Natural killer cell treated with Interleukin-12 subunit alpha and Interleukin-12 subunit beta and Interleukin-15 and Interleukin-18, amount 100 ng/mL, for 72 hours (primary cell): ENCODE data around the gene FZR1. TPM values are rescaled to one million over a fixed set of nuclear protein-coding genes. Genes with fewer than 3 reads are reported as not detected.

Experiments used
- ATAC-seq, 2 donors: fragments of 150-1000 bp; cut with Tn5 transposase in 1 of 2; sonication (Bioruptor Pico), chemical (Tn5 transposase) in 1 of 2; 2 replicates each; pipeline ENCODE4 v1.10.0; 2021
- DNase-seq: peaks from one replicate; pipeline ENCODE4 v3.0.0; 2022; ENCODE audit warnings: low spot score
- H3K27ac Mint-ChIP-seq, 2 donors: 1 replicate in 1 of 2; 2 replicates in 1 of 2; pipeline ENCODE4 v1.8.0; 2022; ENCODE audit warnings: mixed read lengths in 2 of 2, mild to moderate bottlenecking in 1 of 2, moderate library complexity in 1 of 2
- H3K27me3 Mint-ChIP-seq, 2 donors: 1 replicate in 1 of 2; 2 replicates in 1 of 2; pipeline ENCODE4 v1.8.0; 2022; ENCODE audit warnings: mixed read lengths in 2 of 2
- H3K36me3 Mint-ChIP-seq: one replicate; pipeline ENCODE4 v1.8.0; 2022; ENCODE audit warnings: mixed read lengths
- H3K4me1 Mint-ChIP-seq, 2 donors: 1 replicate in 1 of 2; 2 replicates in 1 of 2; pipeline ENCODE4 v1.8.0; 2022; ENCODE audit warnings: low read depth in 2 of 2, mixed read lengths in 2 of 2, mild to moderate bottlenecking in 1 of 2
- H3K4me3 Mint-ChIP-seq: one replicate; pipeline ENCODE4 v1.8.0; 2022; ENCODE audit warnings: mixed read lengths
- H3K9me3 Mint-ChIP-seq: 2 replicates; pipeline ENCODE4 v1.8.0; 2022; ENCODE audit warnings: mixed read lengths
- total RNA-seq, 2 donors: library from RNA; stranded (reverse); gene quantifications; one replicate each; pipeline ENCODE4 v1.2.3, GENCODE V29; 2022

Gene FZR1
- total RNA-seq, 2 donors from 2014 or later: 51.4 to 63.0 TPM

GRCh38 chr19:3467437-3468198, 38.5 kb upstream of the FZR1 start:
- H3K27me3 Mint-ChIP-seq: no peaks in the 10 kb centered on the region

GRCh38 chr19:3468211-3468610, 37.9 kb upstream of the FZR1 start:
- Mint-ChIP-seq H3K27me3 (no peaks in the 10 kb centered on the region), H3K4me1 (no peaks in the 10 kb centered on the region), H3K9me3 (no peaks in the 10 kb centered on the region)

More at GRCh38 chr19:3467437-3468198, 38.5 kb upstream of the FZR1 start:
- Mint-ChIP-seq H3K4me3 (no peak overlapping the region), H3K9me3 (no peaks in the 10 kb centered on the region), H3K4me1 (no peaks in the 10 kb centered on the region), H3K36me3 (peaks cover 2% of the 10 kb centered on the region), H3K27ac (no peak overlapping the region)
- ATAC-seq (no peak), DNase-seq (no peak)

GRCh38 chr19:3469638-3470499, 36.2 kb upstream of the FZR1 start:
- ATAC-seq (no peak), DNase-seq (no peak)
- Mint-ChIP-seq H3K27me3 (no peaks in the 10 kb centered on the region), H3K27ac (no peak overlapping the region), H3K9me3 (no peaks in the 10 kb centered on the region), H3K4me1 (no peaks in the 10 kb centered on the region), H3K36me3 (no peaks in the 10 kb centered on the region), H3K4me3 (no peak overlapping the region)

More at GRCh38 chr19:3468211-3468610, 37.9 kb upstream of the FZR1 start:
- ATAC-seq: no peak
- Mint-ChIP-seq H3K4me3 (no peak overlapping the region), H3K27ac (no peak overlapping the region), H3K36me3 (no peaks in the 10 kb centered on the region)
- DNase-seq: no peak

GRCh38 chr19:3470500-3471128, 35.5 kb upstream of the FZR1 start:
- no peak for DNase-seq
- Mint-ChIP-seq H3K9me3 (no peaks in the 10 kb centered on the region), H3K4me3 (no peak overlapping the region), H3K27ac (no peak overlapping the region), H3K27me3 (no peaks in the 10 kb centered on the region), H3K4me1 (no peaks in the 10 kb centered on the region), H3K36me3 (no peaks in the 10 kb centered on the region)
- ATAC-seq: no peak

- H3K9me3 Mint-ChIP-seq: no peaks in the 10 kb centered on the region
- no peak overlapping the region for H3K27ac Mint-ChIP-seq
- ATAC-seq (peak in 1 of 2 donors; percentile 34), DNase-seq (no peak)
- H3K36me3 Mint-ChIP-seq: no peaks in the 10 kb centered on the region
- no peaks in the 10 kb centered on the region for H3K4me1 Mint-ChIP-seq
- H3K4me3 Mint-ChIP-seq: no peak overlapping the region
- H3K27me3 Mint-ChIP-seq: no peaks in the 10 kb centered on the region
Observed at GRCh38 chr19:3471954-3472655, 34.0 kb upstream of the FZR1 start.

- Mint-ChIP-seq H3K27me3 (no peaks in the 10 kb centered on the region), H3K36me3 (no peaks in the 10 kb centered on the region), H3K4me3 (no peak overlapping the region), H3K9me3 (no peaks in the 10 kb centered on the region), H3K4me1 (peaks cover 11 to 12% of the 10 kb centered on the region in 2 donors), H3K27ac (no peak overlapping the region)
- DNase-seq (no peak), ATAC-seq (no peak)
Observed at GRCh38 chr19:3474010-3474409, 32.1 kb upstream of the FZR1 start.

- DNase-seq (no peak), ATAC-seq (no peak)
- H3K9me3 Mint-ChIP-seq: no peaks in the 10 kb centered on the region
- H3K27me3 Mint-ChIP-seq: no peaks in the 10 kb centered on the region
- no peak overlapping the region for H3K27ac Mint-ChIP-seq
- H3K4me3 Mint-ChIP-seq: no peak overlapping the region
- no peaks in the 10 kb centered on the region for H3K36me3 Mint-ChIP-seq
- peaks cover 17% of the 10 kb centered on the region in 2 donors for H3K4me1 Mint-ChIP-seq
Observed at GRCh38 chr19:3474614-3475013, 31.5 kb upstream of the FZR1 start.

GRCh38 chr19:3475449-3475848, 30.7 kb upstream of the FZR1 start:
- Mint-ChIP-seq H3K27me3 (no peaks in the 10 kb centered on the region), H3K9me3 (no peaks in the 10 kb centered on the region), H3K4me1 (peaks cover 17% of the 10 kb centered on the region in 2 donors), H3K27ac (no peak overlapping the region), H3K4me3 (no peak overlapping the region), H3K36me3 (no peaks in the 10 kb centered on the region)
- no peak for DNase-seq
- ATAC-seq: no peak

GRCh38 chr19:3476830-3477229, 29.3 kb upstream of the FZR1 start:
- Mint-ChIP-seq H3K36me3 (no peaks in the 10 kb centered on the region), H3K27ac (no peak overlapping the region), H3K9me3 (no peaks in the 10 kb centered on the region), H3K27me3 (no peaks in the 10 kb centered on the region), H3K4me3 (no peak overlapping the region), H3K4me1 (peaks cover 17% of the 10 kb centered on the region in 2 donors)
- DNase-seq: no peak
- ATAC-seq: no peak

GRCh38 chr19:3477506-3477905, 28.6 kb upstream of the FZR1 start:
- Mint-ChIP-seq H3K27ac (peak overlapping the region in 1 of 2 donors; percentile 4), H3K4me1 (peaks cover 17% of the 10 kb centered on the region in 2 donors), H3K27me3 (no peaks in the 10 kb centered on the region), H3K36me3 (no peaks in the 10 kb centered on the region), H3K4me3 (no peak overlapping the region), H3K9me3 (no peaks in the 10 kb centered on the region)
- DNase-seq (no peak), ATAC-seq (no peak)

GRCh38 chr19:3477951-3478350, 28.2 kb upstream of the FZR1 start:
- Mint-ChIP-seq H3K27ac (peak overlapping the region in 1 of 2 donors; percentile 4), H3K9me3 (no peaks in the 10 kb centered on the region), H3K4me1 (peaks cover 17% of the 10 kb centered on the region in 2 donors), H3K36me3 (no peaks in the 10 kb centered on the region), H3K4me3 (peak overlapping the region; percentile 66), H3K27me3 (no peaks in the 10 kb centered on the region)
- DNase-seq: no peak
- ATAC-seq: no peak

GRCh38 chr19:3478409-3479176, 27.5 kb upstream of the FZR1 start:
- peak overlapping the region in 1 of 2 donors; percentile 4 for H3K27ac Mint-ChIP-seq
- ATAC-seq: peak in 1 of 2 donors; percentile 10
- H3K9me3 Mint-ChIP-seq: no peaks in the 10 kb centered on the region
- H3K27me3 Mint-ChIP-seq: no peaks in the 10 kb centered on the region
- H3K4me1 Mint-ChIP-seq: peaks cover 17% of the 10 kb centered on the region in 2 donors
- peak overlapping the region; percentile 66 for H3K4me3 Mint-ChIP-seq
- DNase-seq: no peak
- no peaks in the 10 kb centered on the region for H3K36me3 Mint-ChIP-seq
